GM19452 (cell line): ENCODE measurements around the gene LCMT1.
"Not testable (repeated sequence)": the region's sequence is repeated elsewhere in the genome, so short reads cannot be mapped to it uniquely, and the experiment has no call there.

ENCODE experiments used
- ATAC-seq: cut with Tn5 transposase; IDR thresholded peaks from one replicate; pipeline ENCODE4 v1.9.1; 2021; ENCODE audit not compliant: unreplicated experiment

Gene LCMT1

GRCh38 chr16:25141648-25142047 lies 30.1 kb downstream of the LCMT1 start:
- ATAC-seq = no peak

DNA sequence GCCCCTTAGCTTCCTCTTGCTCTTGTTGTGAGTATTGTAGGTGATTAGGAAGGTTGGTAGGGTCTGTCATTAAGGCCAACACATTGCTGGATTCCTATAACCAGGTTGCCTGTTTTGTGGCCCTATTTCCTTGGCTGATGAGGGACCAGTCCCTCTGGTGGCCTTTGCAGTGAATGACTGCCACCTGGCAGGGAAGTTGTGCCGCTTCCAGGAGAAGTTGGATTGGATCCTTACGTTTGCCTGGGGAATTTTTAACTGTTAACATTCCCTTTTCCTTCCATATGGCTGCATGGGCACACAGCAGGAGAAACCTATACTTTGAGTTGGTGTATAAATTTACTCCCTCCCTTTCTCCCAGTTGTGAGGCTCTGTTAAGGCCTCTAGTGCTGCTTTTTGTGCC lies 32.4 kb downstream of the LCMT1 start:
- ATAC-seq = no peak

DNA sequence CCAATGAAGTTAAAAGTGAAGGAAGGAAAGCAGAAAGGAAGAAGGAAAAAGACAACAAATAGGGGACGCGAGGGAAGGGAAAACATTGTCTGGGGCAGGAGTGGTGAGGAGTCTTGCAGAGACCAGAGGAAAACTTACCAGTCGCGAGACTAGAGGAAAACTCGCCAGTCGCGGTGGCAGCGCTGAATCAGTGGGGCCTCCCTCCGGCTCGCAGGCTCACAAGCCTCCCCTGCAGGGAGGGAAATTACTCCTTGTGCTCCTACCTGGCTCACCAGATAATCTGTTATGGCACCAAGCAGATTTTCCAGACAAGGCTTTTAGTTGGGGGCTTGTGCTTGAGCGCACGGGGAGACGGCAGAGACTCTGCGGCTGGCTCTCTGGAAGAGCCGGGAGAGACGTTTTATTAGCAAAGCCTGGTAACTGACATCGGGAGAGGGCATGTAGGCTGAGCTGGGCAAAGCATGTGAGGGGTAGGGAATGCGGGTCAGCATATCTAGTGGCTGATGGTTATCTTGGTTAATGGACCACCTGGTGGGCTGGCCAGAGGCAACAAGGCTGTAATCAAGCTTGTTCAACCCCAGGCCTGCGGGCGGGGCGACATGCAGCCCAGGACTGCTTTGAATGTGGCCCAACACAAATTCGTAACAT lies 37.1 kb downstream of the LCMT1 start:
- ATAC-seq = no peak

DNA sequence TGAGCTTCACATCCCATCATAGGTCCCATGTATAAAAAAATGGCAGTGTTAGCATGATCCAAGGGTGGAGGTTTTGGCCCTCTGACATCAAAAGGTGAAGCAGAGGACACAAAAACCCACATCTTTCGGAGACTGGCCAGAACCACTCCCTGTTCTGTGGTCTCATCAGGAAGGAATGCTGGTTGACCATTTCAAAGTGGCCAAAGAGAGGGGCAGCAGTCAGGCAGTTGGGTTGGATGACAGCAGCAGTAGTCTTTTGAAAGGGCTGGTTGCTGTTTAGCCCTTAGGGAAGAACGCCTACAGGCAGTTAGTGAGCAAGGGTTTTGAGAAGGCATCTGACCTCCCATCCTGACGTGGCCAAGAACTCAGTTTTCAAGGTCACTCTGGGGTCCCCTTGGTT lies 40.5 kb downstream of the LCMT1 start:
- no peak for ATAC-seq

DNA sequence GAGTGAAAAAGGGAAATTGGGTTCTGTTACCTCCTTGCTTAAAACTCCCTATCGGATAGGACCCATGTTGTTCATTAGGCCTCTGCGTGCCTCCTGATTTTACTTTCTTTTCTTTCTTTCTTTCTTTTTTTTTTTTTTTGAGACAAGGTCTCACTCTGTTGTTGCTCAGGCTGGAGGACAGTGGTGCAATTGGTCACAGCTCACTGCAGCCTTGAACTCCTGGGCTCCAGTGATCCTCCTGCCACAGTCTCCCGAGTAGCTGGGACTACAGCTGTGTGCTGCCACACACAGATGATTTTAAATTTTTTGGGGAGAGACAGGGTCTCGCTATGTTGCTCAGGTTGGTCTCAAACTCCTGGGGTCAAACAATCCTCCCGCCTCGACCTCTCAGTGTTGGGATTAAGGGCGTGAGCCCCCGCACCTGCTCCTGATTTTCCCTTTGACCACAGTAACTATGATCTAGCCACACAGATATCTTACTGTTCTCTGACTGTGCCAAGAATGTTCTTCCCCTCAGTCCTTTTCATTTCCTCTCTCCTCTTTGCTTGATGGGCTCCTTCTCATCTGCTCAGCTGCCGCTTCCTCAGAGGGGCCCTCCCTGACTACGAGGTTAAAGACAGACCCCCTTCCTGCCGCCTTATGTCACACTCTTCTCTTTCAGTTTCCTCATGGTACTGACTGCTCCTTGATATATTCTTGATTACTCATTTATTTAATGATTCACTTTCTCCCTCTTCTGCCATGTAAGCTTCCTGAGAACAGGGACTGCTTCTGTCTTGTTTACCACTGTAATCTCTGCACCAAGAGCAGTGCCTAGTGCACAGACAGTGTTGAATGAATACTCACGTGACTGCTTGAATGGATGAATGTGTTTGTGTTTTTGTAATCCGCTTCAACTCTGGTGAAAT lies 44.3 kb downstream of the LCMT1 start:
- no peak for ATAC-seq

DNA sequence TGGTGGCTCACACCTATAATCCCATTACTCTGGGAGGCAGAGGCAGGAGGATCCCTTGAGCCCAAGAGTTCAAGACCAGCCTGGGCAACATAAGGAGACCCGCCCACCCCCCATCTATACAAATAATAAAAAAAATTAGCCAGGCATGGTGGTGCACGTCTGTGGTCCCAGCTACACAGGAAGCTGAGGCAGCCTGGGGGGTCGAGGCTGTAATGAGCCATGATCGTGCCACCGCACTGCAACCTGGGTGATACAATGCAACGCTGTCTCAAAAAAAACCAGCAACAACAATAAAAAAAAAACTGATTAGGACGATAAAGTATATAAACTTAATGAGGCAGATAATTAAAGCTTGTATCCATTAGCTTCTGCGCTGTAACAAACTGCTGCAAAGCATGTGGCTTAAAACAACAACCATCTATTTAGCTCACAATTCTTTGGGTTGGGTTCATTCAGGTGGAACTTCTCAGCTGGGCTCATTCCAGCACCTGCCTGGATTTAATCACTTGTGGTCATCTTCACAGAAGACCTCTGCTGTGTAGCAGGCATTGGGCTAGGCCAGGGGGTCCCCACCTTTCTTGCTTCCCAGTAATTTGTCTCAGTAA lies 45.8 kb downstream of the LCMT1 start:
- no peak for ATAC-seq

- no peak for ATAC-seq
Observed at GRCh38 chr16:25158401-25158800, 46.9 kb downstream of the LCMT1 start.

DNA sequence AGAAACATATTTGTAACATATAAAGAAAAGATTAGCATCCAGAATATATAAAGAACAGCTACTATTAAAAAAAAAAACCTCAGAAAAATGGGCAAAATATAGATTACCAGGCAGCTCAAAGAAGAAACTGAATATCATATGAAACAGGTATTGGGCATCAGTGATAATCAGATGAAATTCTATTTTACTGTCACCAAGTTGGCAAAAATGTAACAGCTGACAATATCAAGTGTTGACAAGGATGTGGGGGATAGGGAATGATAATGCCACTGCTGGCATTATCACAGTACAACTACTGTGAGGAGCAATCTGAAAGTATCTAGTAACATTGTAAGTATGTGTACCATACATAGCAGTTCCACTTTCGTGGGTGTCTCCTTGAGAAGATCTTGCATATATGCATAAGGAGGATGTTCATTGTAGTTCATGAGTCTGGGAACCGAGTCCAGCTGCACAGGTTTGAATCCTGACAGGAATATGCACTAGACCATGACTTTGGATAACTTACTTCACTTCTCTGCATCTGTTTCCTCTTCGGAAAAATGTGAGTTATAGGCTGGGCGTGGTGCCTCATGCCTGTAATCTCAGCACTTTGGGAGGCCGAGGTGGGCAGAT lies 50.3 kb downstream of the LCMT1 start:
- ATAC-seq = no peak

GRCh38 chr16:25163683-25164082 lies 52.1 kb downstream of the LCMT1 start:
- no peak for ATAC-seq

DNA sequence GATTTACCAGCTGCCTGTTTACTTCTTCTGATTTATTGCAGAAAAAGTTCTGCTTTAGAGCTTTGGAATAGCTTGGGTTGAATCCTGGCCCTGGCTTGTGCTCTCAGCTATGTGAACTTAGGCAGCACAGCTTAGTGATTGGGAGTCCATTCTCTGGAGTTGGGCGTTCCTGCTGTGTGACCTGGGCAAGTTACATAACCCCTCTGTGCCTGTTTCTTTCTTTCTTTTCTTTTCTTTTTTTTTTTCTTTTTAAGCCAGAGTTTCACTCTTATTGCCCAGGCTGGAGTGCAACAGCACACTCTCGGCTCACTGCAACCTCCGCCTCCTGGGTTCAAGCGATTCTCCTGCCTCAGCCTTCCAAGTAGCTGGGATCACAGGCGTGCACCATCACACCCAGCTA lies 53.7 kb downstream of the LCMT1 start:
- no peak for ATAC-seq

GRCh38 chr16:25167920-25168319 lies 56.4 kb downstream of the LCMT1 start:
- ATAC-seq = not testable (repeated sequence)

- ATAC-seq = no peak
Observed at GRCh38 chr16:25171390-25171789, 59.8 kb downstream of the LCMT1 start.

GRCh38 chr16:25172831-25173230 lies 61.3 kb downstream of the LCMT1 start:
- ATAC-seq = no peak

GRCh38 chr16:25174285-25174684 lies 62.7 kb downstream of the LCMT1 start:
- no peak for ATAC-seq

GRCh38 chr16:25176136-25176535 lies 64.6 kb downstream of the LCMT1 start:
- no peak for ATAC-seq

- no peak for ATAC-seq
Observed at GRCh38 chr16:25177512-25177830, 65.9 kb downstream of the LCMT1 start.

GRCh38 chr16:25177831-25178688 lies 66.5 kb downstream of the LCMT1 start:
- ATAC-seq = no peak

- not testable (repeated sequence) for ATAC-seq
Observed at GRCh38 chr16:25181236-25181635, 69.7 kb downstream of the LCMT1 start.

- no peak for ATAC-seq
Observed at GRCh38 chr16:25184771-25185170, 73.2 kb downstream of the LCMT1 start.

DNA sequence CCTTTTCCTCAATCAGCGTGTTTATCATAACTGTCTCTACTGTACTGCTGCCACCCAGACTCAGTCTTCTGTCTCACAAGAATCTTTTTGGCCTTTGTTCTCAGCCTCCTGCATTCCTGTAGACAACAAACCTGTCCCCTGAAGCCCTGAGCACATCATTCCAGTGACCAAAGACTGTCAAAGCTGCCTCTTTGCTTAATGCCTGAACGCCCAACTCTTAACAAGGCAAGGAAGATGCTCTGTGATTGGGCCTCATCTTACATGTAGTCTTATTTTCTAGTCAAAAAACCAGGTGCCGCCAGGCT lies 75.9 kb downstream of the LCMT1 start:
- no peak for ATAC-seq

GRCh38 chr16:25189305-25189704 lies 77.8 kb downstream of the LCMT1 start:
- no peak for ATAC-seq
